SK-N-SH (cell line): ENCODE measurements around the gene DDX39B. TPM values are rescaled to one million over a fixed set of nuclear protein-coding genes. Genes with fewer than 3 reads are reported as not detected.

ENCODE experiments used
- CTCF ChIA-PET: fragments of 300-600, 350-600 bp; formaldehyde crosslinking; extraction: SDS; loops from one replicate; lab custom pipeline; 2021; lab: Yijun Ruan, JAX
- POLR2A ChIA-PET: fragments of 350-600 bp; sonication (Branson Sonifier 250); formaldehyde crosslinking; extraction: SDS; loops from one replicate; lab custom pipeline; 2020; ENCODE audit warnings: antibody characterized with exemption, inconsistent platforms; lab: Yijun Ruan, JAX
- DNase-seq: peaks from one replicate; pipeline ENCODE4 v3.0.0; 2012
- H2AFZ ChIP-seq: fragments of 200-600 bp; sonication (generic); 2 replicates; pipeline ENCODE4 v1.8.1; 2016; ENCODE audit warnings: antibody characterized with exemption, mild to moderate bottlenecking, low read depth
- H3F3A ChIP-seq: fragments of 200-600 bp; sonication (generic); replicated peaks from 2 replicates; pipeline ENCODE3; 2016; ENCODE audit warnings: antibody characterized with exemption, mild to moderate bottlenecking; ENCODE audit not compliant: insufficient read depth
- H3K27ac ChIP-seq, 2 experiments: fragments of 200-500 bp in 1 of 2; fragments of 200-600 bp in 1 of 2; sonication (Bioruptor generic) in 1 of 2; sonication (generic), shearing (Covaris generic) in 1 of 2; 2 replicates each; pipeline versions ENCODE4 v1.5.1 to v1.6.1; 2014 to 2016; ENCODE audit warnings: low read depth in 2 of 2, inconsistent platforms in 1 of 2, low read length in 1 of 2, mild to moderate bottlenecking in 1 of 2, mixed read lengths in 1 of 2
- H3K27me3 ChIP-seq: fragments of 200-600 bp; sonication (generic), shearing (Covaris generic); 2 replicates; pipeline ENCODE4 v1.6.1; 2016; ENCODE audit warnings: mixed run types; ENCODE audit not compliant: insufficient read depth
- H3K36me3 ChIP-seq, 2 experiments: fragments of 200-500 bp in 1 of 2; fragments of 200-600 bp in 1 of 2; sonication (Bioruptor generic) in 1 of 2; sonication (generic) in 1 of 2; replicated peaks in 1 of 2; 2 replicates each; pipeline versions ENCODE3 to v1.5.1; 2014 to 2016; ENCODE audit warnings: low read length in 1 of 2, mild to moderate bottlenecking in 1 of 2; ENCODE audit not compliant: insufficient read depth in 2 of 2, control insufficient read depth in 1 of 2
- H3K4me1 ChIP-seq, 2 experiments: fragments of 200-500 bp in 1 of 2; fragments of 200-600 bp in 1 of 2; sonication (Bioruptor generic) in 1 of 2; sonication (generic), shearing (Covaris generic) in 1 of 2; 2 replicates each; pipeline versions ENCODE4 v1.5.1 to v1.6.1; 2014 to 2016; ENCODE audit warnings: low read depth in 1 of 2, low read length in 1 of 2, mixed run types in 1 of 2; ENCODE audit not compliant: insufficient read depth in 2 of 2, control insufficient read depth in 1 of 2
- H3K4me2 ChIP-seq: fragments of 200-600 bp; sonication (generic), shearing (Covaris generic); 2 replicates; pipeline ENCODE4 v1.6.1; 2017; ENCODE audit warnings: mixed run types
- H3K4me3 ChIP-seq, 2 experiments: fragments of 200-500 bp in 1 of 2; fragments of 200-600 bp in 1 of 2; sonication (Bioruptor generic) in 1 of 2; sonication (generic), shearing (Covaris generic) in 1 of 2; 2 replicates each; pipeline versions ENCODE4 v1.5.1 to v1.8.1; 2014 to 2016; ENCODE audit warnings: low read depth in 2 of 2, inconsistent platforms in 1 of 2, low read length in 1 of 2, mild to moderate bottlenecking in 1 of 2, mixed read lengths in 1 of 2, moderate library complexity in 1 of 2
- H3K79me2 ChIP-seq: fragments of 200-600 bp; sonication (generic); 2 replicates; pipeline ENCODE4 v1.8.1; 2017; ENCODE audit warnings: mild to moderate bottlenecking; ENCODE audit not compliant: insufficient read depth
- H3K9ac ChIP-seq: fragments of 200-600 bp; sonication (generic); 2 replicates; pipeline ENCODE4 v1.6.1; 2017; ENCODE audit warnings: mixed run types
- H3K9me2 ChIP-seq: fragments of 200-600 bp; sonication (generic); 2 replicates; pipeline ENCODE4 v1.6.1; 2017; ENCODE audit warnings: mixed run types
- H3K9me3 ChIP-seq: fragments of 200-600 bp; sonication (generic); 2 replicates; pipeline ENCODE4 v1.6.1; 2017; ENCODE audit warnings: mixed run types, mild to moderate bottlenecking, moderate library complexity
- H4K20me1 ChIP-seq: fragments of 200-600 bp; sonication (generic); 2 replicates; pipeline ENCODE4 v1.6.1; 2017; ENCODE audit warnings: mild to moderate bottlenecking, mixed run types; ENCODE audit not compliant: insufficient read depth
- FOXM1 ChIP-seq: IDR thresholded peaks from 2 replicates; pipeline ENCODE4 v1.4.0; 2012; ENCODE audit warnings: low read depth, mild to moderate bottlenecking
- GATA2 ChIP-seq: sonication (generic); formaldehyde crosslinking; IDR thresholded peaks from 2 replicates; pipeline ENCODE4 v1.5.0; 2020; ENCODE audit warnings: mild to moderate bottlenecking, missing genetic modification reagents
- IRF3 ChIP-seq: fragments of 150-350 bp; IDR thresholded peaks from 2 replicates; pipeline ENCODE4 v1.6.1; 2016; ENCODE audit warnings: mild to moderate bottlenecking, low read depth, low read length
- MAX ChIP-seq: IDR thresholded peaks from 2 replicates; pipeline ENCODE4 v1.4.0; 2012; ENCODE audit warnings: low read depth
- MEF2A ChIP-seq: IDR thresholded peaks from 2 replicates; pipeline ENCODE4 v1.4.0; 2012; ENCODE audit warnings: low read depth, borderline replicate concordance
- NFIC ChIP-seq: IDR thresholded peaks from 2 replicates; pipeline ENCODE4 v1.4.0; 2012; ENCODE audit warnings: borderline replicate concordance
- PBX3 ChIP-seq: IDR thresholded peaks from 2 replicates; pipeline ENCODE4; 2012
- RAD21 ChIP-seq: IDR thresholded peaks from 2 replicates; pipeline ENCODE4 v1.6.1; 2012; ENCODE audit warnings: mild to moderate bottlenecking, low read length
- REST ChIP-seq: IDR thresholded peaks from 2 replicates; pipeline ENCODE4 v1.6.1; 2012; ENCODE audit warnings: mild to moderate bottlenecking, low read depth, low read length, moderate library complexity
- SMC3 ChIP-seq: IDR thresholded peaks from 2 replicates; pipeline ENCODE4 v1.6.1; 2012; ENCODE audit warnings: low read depth, low read length, improper control_type of control experiment
- USF2 ChIP-seq: fragments of 150-350 bp; IDR thresholded peaks from 2 replicates; pipeline ENCODE4 v1.6.1; 2017; ENCODE audit warnings: antibody characterized with exemption, low read length, low read depth, borderline replicate concordance
- ZBTB33 ChIP-seq: IDR thresholded peaks from 2 replicates; pipeline ENCODE4 v1.4.0; 2012; ENCODE audit warnings: low read depth, borderline replicate concordance
- WGBS: methylation state at CpG from one replicate; pipeline ENCODE4 v1.1.6; 2017; ENCODE audit warnings: low lambda C conversion rate; 5-methylcytosine and 5-hydroxymethylcytosine counted together
- polyA plus RNA-seq, 3 experiments: library from polyadenylated mRNA; depleted of rRNA; stranded (reverse); fragments of >200 nt; gene quantifications; 2 replicates each; pipeline ENCODE4 v1.2.3, GENCODE V29; 2012

The DDX39B gene
- polyA plus RNA-seq, 1 of the 3 experiments (the other 2 are of a cell fraction): 502 TPM

GRCh38 chr6:31544676-31545075 is 2.9 kb upstream of the DDX39B start:
- H4K20me1 ChIP-seq: peaks cover 13% of the 10 kb centered on the region
- H3K27me3 ChIP-seq: no peaks in the 10 kb centered on the region
- no peaks in the 10 kb centered on the region for H3K9me3 ChIP-seq
- no peak overlapping the region for H3K9ac ChIP-seq
- peaks cover 8 to 19% of the 10 kb centered on the region in 2 experiments; a peak in 3 of 4 replicates for H3K4me1 ChIP-seq
- H3F3A ChIP-seq: peaks cover 18% of the 10 kb centered on the region
- ChIA-PET POLR2A (no interaction called here), CTCF (interaction anchor here (0.6 to 11.9 kb wide), 3 partner anchors 37 to 1004 kb away, joined by 3 to 301 read pairs (median 3); partner anchors contain the start of gene NCR3)
- H2AFZ ChIP-seq: no peak overlapping the region
- 41% methylated on average over 2 of the region's 2 CpGs for WGBS
- H3K4me3 ChIP-seq: no peak overlapping the region
- TF ChIP-seq GATA2 (CRISPR knock-in tag) (no peak), MEF2A (no peak), FOXM1 (no peak), REST (no peak), USF2 (no peak), SMC3 (no peak), IRF3 (no peak), RAD21 (no peak), MAX (no peak), NFIC (no peak), PBX3 (no peak), ZBTB33 (no peak)
- peaks cover 53% of the 10 kb centered on the region for H3K79me2 ChIP-seq
- H3K27ac ChIP-seq: no peak overlapping the region
- DNase-seq: no peak
- H3K9me2 ChIP-seq: no peaks in the 10 kb centered on the region
- no peak overlapping the region for H3K4me2 ChIP-seq
- peaks cover 7 to 15% of the 10 kb centered on the region in 2 experiments for H3K36me3 ChIP-seq
